GM13977 (cell line): Measurements from ENCODE around the gene TULP4.

ENCODE experiments used
- DNase-seq: peaks from one replicate; pipeline ENCODE4 v3.0.0; 2012; ENCODE audit warnings: low spot score
- in situ Hi-C: fragments of 300-500 bp; cut with MboI; formaldehyde crosslinking; loops from one replicate; pipeline ENCODE4 v1.12.0; 2022; ENCODE audit warnings: low sequenced_read_pairs, low pct_unique_long_range_greater_than_20kb, mixed read lengths, inconsistent platforms; ENCODE audit not compliant: unreplicated experiment
- TF ChIP-seq, protein P1 (sequence below): IDR thresholded peaks from 2 replicates; pipeline ENCODE4 v1.5.1; 2012; ENCODE audit warnings: mild to moderate bottlenecking, control low read depth; ENCODE audit not compliant: insufficient read depth; ENCODE audit errors: extremely low read depth, missing control alignments

The TULP4 gene

GRCh38 chr6:158270389-158271127, 41.7 kb upstream of the TULP4 start:
- DNase-seq: no peak
- in situ Hi-C loops: no loop called here
- TF ChIP-seq, protein P1, sequence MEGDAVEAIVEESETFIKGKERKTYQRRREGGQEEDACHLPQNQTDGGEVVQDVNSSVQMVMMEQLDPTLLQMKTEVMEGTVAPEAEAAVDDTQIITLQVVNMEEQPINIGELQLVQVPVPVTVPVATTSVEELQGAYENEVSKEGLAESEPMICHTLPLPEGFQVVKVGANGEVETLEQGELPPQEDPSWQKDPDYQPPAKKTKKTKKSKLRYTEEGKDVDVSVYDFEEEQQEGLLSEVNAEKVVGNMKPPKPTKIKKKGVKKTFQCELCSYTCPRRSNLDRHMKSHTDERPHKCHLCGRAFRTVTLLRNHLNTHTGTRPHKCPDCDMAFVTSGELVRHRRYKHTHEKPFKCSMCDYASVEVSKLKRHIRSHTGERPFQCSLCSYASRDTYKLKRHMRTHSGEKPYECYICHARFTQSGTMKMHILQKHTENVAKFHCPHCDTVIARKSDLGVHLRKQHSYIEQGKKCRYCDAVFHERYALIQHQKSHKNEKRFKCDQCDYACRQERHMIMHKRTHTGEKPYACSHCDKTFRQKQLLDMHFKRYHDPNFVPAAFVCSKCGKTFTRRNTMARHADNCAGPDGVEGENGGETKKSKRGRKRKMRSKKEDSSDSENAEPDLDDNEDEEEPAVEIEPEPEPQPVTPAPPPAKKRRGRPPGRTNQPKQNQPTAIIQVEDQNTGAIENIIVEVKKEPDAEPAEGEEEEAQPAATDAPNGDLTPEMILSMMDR: no peak

- TF ChIP-seq, protein P1: no peak
- in situ Hi-C loops: no loop called here
- no peak for DNase-seq
Observed at GRCh38 chr6:158272324-158272723, 39.9 kb upstream of the TULP4 start.

GRCh38 chr6:158278004-158278403, 34.3 kb upstream of the TULP4 start:
- DNase-seq: no peak
- TF ChIP-seq, protein P1: no peak
- in situ Hi-C loops: no loop called here

DNA sequence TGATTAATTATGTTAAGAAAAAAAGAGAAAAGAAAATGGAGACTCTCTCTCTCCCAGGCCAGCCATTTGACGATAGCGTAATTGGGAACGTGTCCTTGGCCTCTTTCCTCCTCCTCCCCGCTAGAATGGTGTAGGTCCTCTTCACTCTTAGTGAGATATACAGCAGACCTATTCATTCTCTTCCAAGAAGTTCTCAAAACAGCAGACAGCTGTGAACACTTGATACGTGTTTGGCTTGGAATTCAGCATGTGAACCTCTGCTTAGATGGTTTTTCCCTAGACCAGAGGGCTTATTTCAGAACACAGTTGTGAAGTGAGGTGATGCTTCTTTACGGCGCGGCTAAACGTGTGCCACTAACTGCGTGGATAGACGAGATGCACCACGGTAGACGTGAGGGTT, 32.6 kb upstream of the TULP4 start:
- in situ Hi-C loops: no loop called here
- TF ChIP-seq, protein P1: no peak
- no peak for DNase-seq

GRCh38 chr6:158283304-158283980, 28.8 kb upstream of the TULP4 start:
- in situ Hi-C loops: no loop called here
- no peak for DNase-seq
- TF ChIP-seq, protein P1: no peak

- DNase-seq: no peak
- in situ Hi-C loops: no loop called here
- TF ChIP-seq, protein P1: no peak
Observed at GRCh38 chr6:158284007-158284875, 28.0 kb upstream of the TULP4 start.
